HEK293 (cell line): ENCODE results near the gene KIAA0319L.

Experiments
- CTCF ChIA-PET: fragments of 350-600 bp; formaldehyde crosslinking; extraction: SDS; loops from one replicate; lab custom pipeline; 2021; ENCODE audit warnings: antibody characterized with exemption; lab: Yijun Ruan, JAX
- POLR2A ChIA-PET: fragments of 300-600 bp; formaldehyde crosslinking; extraction: SDS; loops from one replicate; lab custom pipeline; 2020; ENCODE audit warnings: antibody characterized with exemption, inconsistent platforms; lab: Yijun Ruan, JAX
- H3K27ac ChIP-seq: fragments of 200-500 bp; sonication (Bioruptor generic); 2 replicates; pipeline ENCODE4 v1.5.1; 2014; ENCODE audit warnings: low read depth, low read length, control low read depth, inconsistent platforms; ENCODE audit errors: extremely low read depth
- H3K36me3 ChIP-seq, 2 experiments: fragments of 200-500 bp in 1 of 2; sonication (Bioruptor generic) in 1 of 2; 1 replicate in 1 of 2; 2 replicates in 1 of 2; pipeline ENCODE4 v1.5.1; 2014 to 2017; ENCODE audit warnings: inconsistent platforms in 2 of 2, low read length in 2 of 2; ENCODE audit not compliant: control insufficient read depth in 2 of 2, insufficient read depth in 1 of 2
- H3K4me1 ChIP-seq: fragments of 200-500 bp; sonication (Bioruptor generic); 2 replicates; pipeline ENCODE4 v1.5.1; 2014; ENCODE audit warnings: mild to moderate bottlenecking, low read length, inconsistent platforms; ENCODE audit not compliant: control insufficient read depth, insufficient read depth
- H3K4me3 ChIP-seq: 2 replicates; pipeline ENCODE4 v1.5.1; 2011; ENCODE audit warnings: low read depth, mild to moderate bottlenecking, control low read depth, low read length, moderate library complexity
- H3K9me3 ChIP-seq: fragments of 200-500 bp; sonication (Bioruptor generic); 2 replicates; pipeline ENCODE4 v1.5.1; 2014; ENCODE audit warnings: low read depth, low read length, inconsistent platforms; ENCODE audit not compliant: control insufficient read depth, insufficient read depth
- KLF10 ChIP-seq: fragments of 450-650 bp; IDR thresholded peaks from 2 replicates; pipeline ENCODE4 v1.5.1; 2018; ENCODE audit warnings: missing biosample characterization, mild to moderate bottlenecking, missing genetic modification characterization
- OSR2 ChIP-seq: fragments of 450-650 bp; formaldehyde crosslinking; IDR thresholded peaks from 2 replicates; pipeline ENCODE4 v1.5.1; 2016; ENCODE audit warnings: missing biosample characterization, missing genetic modification characterization
- REPIN1 ChIP-seq: fragments of 450-650 bp; formaldehyde crosslinking; IDR thresholded peaks from 2 replicates; pipeline ENCODE4 v1.5.1; 2017; ENCODE audit warnings: missing biosample characterization, missing genetic modification characterization, low read depth
- SALL2 ChIP-seq: fragments of 450-650 bp; formaldehyde crosslinking; IDR thresholded peaks from 2 replicates; pipeline ENCODE4 v1.5.0; 2017; ENCODE audit warnings: missing biosample characterization, mild to moderate bottlenecking, missing genetic modification characterization, borderline replicate concordance
- SCRT2 ChIP-seq: fragments of 450-650 bp; formaldehyde crosslinking; IDR thresholded peaks from 2 replicates; pipeline ENCODE4 v1.5.1; 2016; ENCODE audit warnings: missing biosample characterization, missing genetic modification characterization
- ZBTB1 ChIP-seq: fragments of 450-650 bp; formaldehyde crosslinking; IDR thresholded peaks from 2 replicates; pipeline ENCODE4 v1.5.1; 2016; ENCODE audit warnings: missing biosample characterization, missing genetic modification characterization
- ZNF146 ChIP-seq: fragments of 450-650 bp; formaldehyde crosslinking; IDR thresholded peaks from 2 replicates; pipeline ENCODE4 v1.5.1; 2016; ENCODE audit warnings: missing biosample characterization, missing genetic modification characterization
- ZNF157 ChIP-seq: fragments of 450-650 bp; formaldehyde crosslinking; IDR thresholded peaks from 2 replicates; pipeline ENCODE4 v1.5.1; 2016; ENCODE audit warnings: missing biosample characterization, missing genetic modification characterization
- ZNF2 ChIP-seq: fragments of 450-650 bp; formaldehyde crosslinking; IDR thresholded peaks from 2 replicates; pipeline ENCODE4 v1.5.1; 2016; ENCODE audit warnings: missing biosample characterization, missing genetic modification characterization
- ZNF274 ChIP-seq, 2 experiments: fragments of 200-500 bp in 1 of 2; fragments of 450-650 bp in 1 of 2; sonication (Bioruptor generic) in 1 of 2; formaldehyde crosslinking in 1 of 2; IDR thresholded peaks; 2 replicates each; pipeline versions ENCODE4 v1.5.1 to v1.6.1; 2014 to 2016; ENCODE audit warnings: borderline replicate concordance in 1 of 2, inconsistent platforms in 1 of 2, low read length in 1 of 2, missing biosample characterization in 1 of 2, missing genetic modification characterization in 1 of 2
- ZNF404 ChIP-seq: fragments of 450-650 bp; formaldehyde crosslinking; IDR thresholded peaks from 2 replicates; pipeline ENCODE4 v1.5.1; 2017; ENCODE audit warnings: missing biosample characterization, missing genetic modification characterization
- ZNF426 ChIP-seq: fragments of 450-650 bp; formaldehyde crosslinking; IDR thresholded peaks from 2 replicates; pipeline ENCODE4 v1.5.1; 2017; ENCODE audit warnings: missing biosample characterization, missing genetic modification characterization, mild to moderate bottlenecking, inconsistent platforms, moderate library complexity
- ZNF548 ChIP-seq: fragments of 450-650 bp; formaldehyde crosslinking; IDR thresholded peaks from 2 replicates; pipeline ENCODE4 v1.5.1; 2016; ENCODE audit warnings: missing biosample characterization, missing genetic modification characterization
- ZNF555 ChIP-seq: fragments of 450-650 bp; formaldehyde crosslinking; conservative IDR thresholded peaks from 2 replicates; pipeline ENCODE4 v1.5.1; 2017; ENCODE audit warnings: missing biosample characterization, mild to moderate bottlenecking, missing genetic modification characterization, inconsistent platforms
- ZNF624 ChIP-seq: fragments of 450-650 bp; formaldehyde crosslinking; IDR thresholded peaks from 2 replicates; pipeline ENCODE4 v1.5.1; 2017; ENCODE audit warnings: missing biosample characterization, missing genetic modification characterization
- ZNF639 ChIP-seq: fragments of 450-650 bp; formaldehyde crosslinking; IDR thresholded peaks from 2 replicates; pipeline ENCODE4 v1.5.1; 2016; ENCODE audit warnings: missing biosample characterization, missing genetic modification characterization
- ZSCAN23 ChIP-seq: fragments of 450-650 bp; formaldehyde crosslinking; IDR thresholded peaks from 2 replicates; pipeline ENCODE4 v1.5.1; 2016; ENCODE audit warnings: missing biosample characterization, missing genetic modification characterization
- TF ChIP-seq, protein P1 (sequence below): fragments of 450-650 bp; formaldehyde crosslinking; IDR thresholded peaks from 2 replicates; pipeline ENCODE4 v1.5.1; 2016; ENCODE audit warnings: missing biosample characterization, missing genetic modification characterization
- TF ChIP-seq, protein P2 (sequence below): fragments of 450-650 bp; formaldehyde crosslinking; IDR thresholded peaks from 2 replicates; pipeline ENCODE4 v1.5.1; 2016; ENCODE audit warnings: missing biosample characterization, missing genetic modification characterization
- TF ChIP-seq, protein P3 (sequence below): fragments of 450-650 bp; formaldehyde crosslinking; IDR thresholded peaks from 2 replicates; pipeline ENCODE4 v1.5.1; 2017; ENCODE audit warnings: missing biosample characterization, missing genetic modification characterization

Gene KIAA0319L

DNA sequence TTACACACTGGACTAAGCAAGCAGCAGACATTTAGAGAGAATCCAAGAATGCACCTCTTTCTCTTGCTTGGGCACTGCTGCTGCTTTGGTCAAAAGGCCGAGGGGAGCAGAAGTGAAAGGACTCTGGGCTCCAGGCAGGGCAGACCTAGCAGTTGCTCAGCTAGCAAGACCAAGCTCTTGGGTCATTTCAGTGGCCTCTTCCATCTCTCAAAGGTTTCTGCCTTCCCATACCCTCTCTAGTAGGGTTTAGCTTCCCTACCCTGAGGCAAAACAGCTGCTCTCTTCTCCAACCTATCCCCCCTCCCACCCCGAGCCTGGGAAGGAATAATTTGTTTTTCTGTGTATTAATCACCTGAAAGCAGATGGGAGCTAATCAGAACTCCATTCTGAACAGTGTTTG is 41.7 kb upstream of the KIAA0319L start (continued):
- TF ChIP-seq, protein P1, sequence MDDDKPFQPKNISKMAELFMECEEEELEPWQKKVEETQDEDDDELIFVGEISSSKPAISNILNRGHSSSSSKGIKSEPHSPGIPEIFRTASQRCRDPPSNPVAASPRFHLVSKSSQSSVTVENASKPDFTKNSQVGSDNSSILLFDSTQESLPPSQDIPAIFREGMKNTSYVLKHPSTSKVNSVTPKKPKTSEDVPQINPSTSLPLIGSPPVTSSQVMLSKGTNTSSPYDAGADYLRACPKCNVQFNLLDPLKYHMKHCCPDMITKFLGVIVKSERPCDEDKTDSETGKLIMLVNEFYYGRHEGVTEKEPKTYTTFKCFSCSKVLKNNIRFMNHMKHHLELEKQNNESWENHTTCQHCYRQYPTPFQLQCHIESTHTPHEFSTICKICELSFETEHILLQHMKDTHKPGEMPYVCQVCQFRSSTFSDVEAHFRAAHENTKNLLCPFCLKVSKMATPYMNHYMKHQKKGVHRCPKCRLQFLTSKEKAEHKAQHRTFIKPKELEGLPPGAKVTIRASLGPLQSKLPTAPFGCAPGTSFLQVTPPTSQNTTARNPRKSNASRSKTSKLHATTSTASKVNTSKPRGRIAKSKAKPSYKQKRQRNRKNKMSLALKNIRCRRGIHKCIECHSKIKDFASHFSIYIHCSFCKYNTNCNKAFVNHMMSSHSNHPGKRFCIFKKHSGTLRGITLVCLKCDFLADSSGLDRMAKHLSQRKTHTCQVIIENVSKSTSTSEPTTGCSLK (tag by site-specific recombination): no peak
- TF ChIP-seq ZNF639 (tag by site-specific recombination) (no peak), SALL2 (no peak), ZSCAN23 (tag by site-specific recombination) (no peak), REPIN1 (tag by site-specific recombination) (no peak), ZNF2 (tag by site-specific recombination) (no peak), SCRT2 (no peak), KLF10 (tag by site-specific recombination) (no peak), ZNF157 (tag by site-specific recombination) (no peak), OSR2 (tag by site-specific recombination) (no peak), ZNF274 (IDR thresholded peaks at IDR 0.05; ENCODE audit: low read length) (no peak), ZNF274 (tag by site-specific recombination; IDR thresholded peaks at IDR 0.05; ENCODE audit: borderline replicate concordance) (no peak), ZNF146 (no peak)
- TF ChIP-seq, protein P2, sequence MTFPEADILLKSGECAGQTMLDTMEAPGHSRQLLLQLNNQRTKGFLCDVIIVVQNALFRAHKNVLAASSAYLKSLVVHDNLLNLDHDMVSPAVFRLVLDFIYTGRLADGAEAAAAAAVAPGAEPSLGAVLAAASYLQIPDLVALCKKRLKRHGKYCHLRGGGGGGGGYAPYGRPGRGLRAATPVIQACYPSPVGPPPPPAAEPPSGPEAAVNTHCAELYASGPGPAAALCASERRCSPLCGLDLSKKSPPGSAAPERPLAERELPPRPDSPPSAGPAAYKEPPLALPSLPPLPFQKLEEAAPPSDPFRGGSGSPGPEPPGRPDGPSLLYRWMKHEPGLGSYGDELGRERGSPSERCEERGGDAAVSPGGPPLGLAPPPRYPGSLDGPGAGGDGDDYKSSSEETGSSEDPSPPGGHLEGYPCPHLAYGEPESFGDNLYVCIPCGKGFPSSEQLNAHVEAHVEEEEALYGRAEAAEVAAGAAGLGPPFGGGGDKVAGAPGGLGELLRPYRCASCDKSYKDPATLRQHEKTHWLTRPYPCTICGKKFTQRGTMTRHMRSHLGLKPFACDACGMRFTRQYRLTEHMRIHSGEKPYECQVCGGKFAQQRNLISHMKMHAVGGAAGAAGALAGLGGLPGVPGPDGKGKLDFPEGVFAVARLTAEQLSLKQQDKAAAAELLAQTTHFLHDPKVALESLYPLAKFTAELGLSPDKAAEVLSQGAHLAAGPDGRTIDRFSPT (tag by site-specific recombination): no peak

DNA sequence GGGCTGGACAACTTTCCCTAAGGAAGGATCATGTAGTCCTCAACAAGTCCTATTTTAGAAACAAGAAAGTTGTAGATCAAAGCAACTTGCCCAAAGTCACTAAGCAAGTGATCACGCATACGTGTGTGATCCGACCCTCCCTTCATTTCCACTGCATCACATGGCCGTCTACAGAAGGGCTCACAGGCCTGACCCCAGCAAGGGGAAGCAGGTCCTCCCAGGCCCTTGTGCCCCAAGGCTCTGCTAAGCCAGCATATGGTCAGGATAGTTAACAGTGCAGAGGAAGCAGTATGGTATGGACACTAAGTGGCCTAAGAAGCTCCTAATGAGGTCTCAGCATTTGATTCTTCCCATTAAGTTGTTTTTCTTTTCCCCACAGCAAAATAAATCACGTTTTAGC is 40.7 kb upstream of the KIAA0319L start:
- peaks cover 17 to 63% of the 10 kb centered on the region in 2 experiments for H3K36me3 ChIP-seq
- no peak for TF ChIP-seq ZNF548
- no peak for TF ChIP-seq SALL2
- no peak for TF ChIP-seq ZNF555 (tag by site-specific recombination)
- TF ChIP-seq ZNF624 (tag by site-specific recombination): no peak
- no peak for TF ChIP-seq ZNF404 (tag by site-specific recombination)
- TF ChIP-seq ZNF426 (tag by site-specific recombination): no peak
- TF ChIP-seq ZBTB1: no peak
- TF ChIP-seq, protein P3, sequence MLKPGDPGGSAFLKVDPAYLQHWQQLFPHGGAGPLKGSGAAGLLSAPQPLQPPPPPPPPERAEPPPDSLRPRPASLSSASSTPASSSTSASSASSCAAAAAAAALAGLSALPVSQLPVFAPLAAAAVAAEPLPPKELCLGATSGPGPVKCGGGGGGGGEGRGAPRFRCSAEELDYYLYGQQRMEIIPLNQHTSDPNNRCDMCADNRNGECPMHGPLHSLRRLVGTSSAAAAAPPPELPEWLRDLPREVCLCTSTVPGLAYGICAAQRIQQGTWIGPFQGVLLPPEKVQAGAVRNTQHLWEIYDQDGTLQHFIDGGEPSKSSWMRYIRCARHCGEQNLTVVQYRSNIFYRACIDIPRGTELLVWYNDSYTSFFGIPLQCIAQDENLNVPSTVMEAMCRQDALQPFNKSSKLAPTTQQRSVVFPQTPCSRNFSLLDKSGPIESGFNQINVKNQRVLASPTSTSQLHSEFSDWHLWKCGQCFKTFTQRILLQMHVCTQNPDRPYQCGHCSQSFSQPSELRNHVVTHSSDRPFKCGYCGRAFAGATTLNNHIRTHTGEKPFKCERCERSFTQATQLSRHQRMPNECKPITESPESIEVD: no peak
- POLR2A ChIA-PET: no interaction called here
- H3K4me1 ChIP-seq: no peaks in the 10 kb centered on the region
- H3K27ac ChIP-seq: no peak overlapping the region
- no peak overlapping the region for H3K4me3 ChIP-seq
- CTCF ChIA-PET: no interaction called here
- H3K9me3 ChIP-seq: no peaks in the 10 kb centered on the region
